OCI-LY1 (cell line): ENCODE data around the gene CDH6.

Experiments used
- H2AFZ ChIP-seq: fragments of 200-600 bp; sonication (generic), shearing (Covaris generic); 2 replicates; pipeline ENCODE4 v1.6.0; 2014; ENCODE audit warnings: antibody characterized with exemption, mild to moderate bottlenecking, low read length
- H3F3A ChIP-seq: fragments of 200-600 bp; sonication (generic), shearing (Covaris generic); 2 replicates; pipeline ENCODE4 v1.6.0; 2014; ENCODE audit warnings: mild to moderate bottlenecking, antibody characterized with exemption, low read length, moderate library complexity; ENCODE audit not compliant: insufficient read depth
- H3K27ac ChIP-seq: fragments of 200-600 bp; sonication (generic); 2 replicates; pipeline ENCODE4 v1.5.1; 2014; ENCODE audit warnings: low read length, mixed run types, mild to moderate bottlenecking, low read depth; ENCODE audit not compliant: poor library complexity, severe bottlenecking
- H3K27me3 ChIP-seq: fragments of 200-600 bp; sonication (generic); 2 replicates; pipeline ENCODE4 v1.6.0; 2014; ENCODE audit warnings: antibody characterized with exemption, mild to moderate bottlenecking, low read length, moderate library complexity; ENCODE audit not compliant: insufficient read depth
- H3K36me3 ChIP-seq: fragments of 200-600 bp; sonication (generic); 2 replicates; pipeline ENCODE4 v1.6.1; 2014; ENCODE audit warnings: mild to moderate bottlenecking, antibody characterized with exemption, low read length, moderate library complexity, mixed read lengths; ENCODE audit not compliant: insufficient read depth
- H3K4me1 ChIP-seq: fragments of 200-600 bp; sonication (generic); 2 replicates; pipeline ENCODE4 v1.5.1; 2014; ENCODE audit warnings: mild to moderate bottlenecking, low read length, moderate library complexity; ENCODE audit not compliant: insufficient read depth, severe bottlenecking
- H3K4me2 ChIP-seq: fragments of 200-600 bp; sonication (generic), shearing (Covaris generic); 2 replicates; pipeline ENCODE4 v1.6.1; 2014; ENCODE audit warnings: low read length
- H3K4me3 ChIP-seq: fragments of 200-600 bp; sonication (generic); 2 replicates; pipeline ENCODE4 v1.5.1; 2014; ENCODE audit warnings: low read length, low read depth, mild to moderate bottlenecking, mixed read lengths; ENCODE audit not compliant: poor library complexity, severe bottlenecking
- H3K79me2 ChIP-seq: fragments of 200-600 bp; shearing (Covaris generic); 2 replicates; pipeline ENCODE4 v1.6.1; 2016; ENCODE audit warnings: mixed run types, low read length, mixed read lengths; ENCODE audit not compliant: insufficient read depth
- H3K9ac ChIP-seq: fragments of 200-600 bp; sonication (generic), shearing (Covaris generic); 2 replicates; pipeline ENCODE4 v1.6.1; 2014; ENCODE audit warnings: mild to moderate bottlenecking, low read length, mixed read lengths
- H3K9me2 ChIP-seq: fragments of 200-600 bp; sonication (generic), shearing (Covaris generic); 2 replicates; pipeline ENCODE4 v1.6.1; 2014; ENCODE audit warnings: low read depth, mild to moderate bottlenecking, low read length, mixed read lengths
- H3K9me3 ChIP-seq: fragments of 200-600 bp; shearing (Covaris generic); 2 replicates; pipeline ENCODE4 v1.6.1; 2014; ENCODE audit warnings: low read length, mixed read lengths
- H4K20me1 ChIP-seq: fragments of 200-600 bp; sonication (generic), shearing (Covaris generic); 2 replicates; pipeline ENCODE4 v1.6.0; 2016; ENCODE audit warnings: mild to moderate bottlenecking, low read length; ENCODE audit not compliant: insufficient read depth
- EZH2 ChIP-seq: fragments of 200-600 bp; sonication (generic), shearing (Covaris generic); IDR thresholded peaks from 2 replicates; pipeline ENCODE4 v1.8.0; 2017; ENCODE audit warnings: borderline replicate concordance, mixed run types, mild to moderate bottlenecking, antibody characterized with exemption, low read length, moderate library complexity, mixed read lengths
- TF ChIP-seq, protein P1 (sequence below): fragments of 200-600 bp; sonication (generic), shearing (Covaris generic); IDR thresholded peaks from 2 replicates; pipeline ENCODE4 v1.5.1; 2017; ENCODE audit warnings: mild to moderate bottlenecking, antibody characterized with exemption, low read length, moderate library complexity, mixed read lengths

Gene CDH6

GRCh38 chr5:31300501-31300900 lies 107.0 kb downstream of the CDH6 start:
- no peaks in the 10 kb centered on the region for H3K79me2 ChIP-seq
- H3K4me2 ChIP-seq: no peak overlapping the region
- no peaks in the 10 kb centered on the region for H4K20me1 ChIP-seq
- H3K9me2 ChIP-seq: no peaks in the 10 kb centered on the region
- H3K36me3 ChIP-seq: no peaks in the 10 kb centered on the region
- H2AFZ ChIP-seq: no peak overlapping the region
- H3K4me3 ChIP-seq: no peak overlapping the region
- no peaks in the 10 kb centered on the region for H3K27me3 ChIP-seq
- H3K27ac ChIP-seq: no peak overlapping the region
- H3K9ac ChIP-seq: no peak overlapping the region
- H3K4me1 ChIP-seq: no peaks in the 10 kb centered on the region
- no peaks in the 10 kb centered on the region for H3K9me3 ChIP-seq
- no peaks in the 10 kb centered on the region for H3F3A ChIP-seq
- TF ChIP-seq EZH2: no peak
- TF ChIP-seq, protein P1, sequence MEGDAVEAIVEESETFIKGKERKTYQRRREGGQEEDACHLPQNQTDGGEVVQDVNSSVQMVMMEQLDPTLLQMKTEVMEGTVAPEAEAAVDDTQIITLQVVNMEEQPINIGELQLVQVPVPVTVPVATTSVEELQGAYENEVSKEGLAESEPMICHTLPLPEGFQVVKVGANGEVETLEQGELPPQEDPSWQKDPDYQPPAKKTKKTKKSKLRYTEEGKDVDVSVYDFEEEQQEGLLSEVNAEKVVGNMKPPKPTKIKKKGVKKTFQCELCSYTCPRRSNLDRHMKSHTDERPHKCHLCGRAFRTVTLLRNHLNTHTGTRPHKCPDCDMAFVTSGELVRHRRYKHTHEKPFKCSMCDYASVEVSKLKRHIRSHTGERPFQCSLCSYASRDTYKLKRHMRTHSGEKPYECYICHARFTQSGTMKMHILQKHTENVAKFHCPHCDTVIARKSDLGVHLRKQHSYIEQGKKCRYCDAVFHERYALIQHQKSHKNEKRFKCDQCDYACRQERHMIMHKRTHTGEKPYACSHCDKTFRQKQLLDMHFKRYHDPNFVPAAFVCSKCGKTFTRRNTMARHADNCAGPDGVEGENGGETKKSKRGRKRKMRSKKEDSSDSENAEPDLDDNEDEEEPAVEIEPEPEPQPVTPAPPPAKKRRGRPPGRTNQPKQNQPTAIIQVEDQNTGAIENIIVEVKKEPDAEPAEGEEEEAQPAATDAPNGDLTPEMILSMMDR: no peak

DNA sequence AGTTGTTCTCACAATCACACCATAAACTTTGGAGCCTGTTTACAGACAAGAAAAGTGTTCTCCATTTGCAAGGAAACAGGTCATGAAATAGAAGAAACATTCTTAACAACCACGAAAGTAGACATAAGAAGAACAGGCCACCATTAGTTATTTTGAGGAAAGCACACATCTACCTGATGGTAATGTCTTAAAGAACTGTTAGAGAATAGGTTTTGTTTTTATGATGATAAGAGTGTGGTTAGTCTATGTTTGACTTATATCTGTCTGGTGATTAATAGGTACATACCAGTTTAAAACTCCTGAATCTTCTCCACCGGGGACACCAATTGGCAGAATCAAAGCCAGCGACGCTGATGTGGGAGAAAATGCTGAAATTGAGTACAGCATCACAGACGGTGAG lies 108.3 kb downstream of the CDH6 start:
- no peaks in the 10 kb centered on the region for H3F3A ChIP-seq
- H3K4me1 ChIP-seq: no peaks in the 10 kb centered on the region
- no peak overlapping the region for H3K4me2 ChIP-seq
- H3K9me2 ChIP-seq: no peaks in the 10 kb centered on the region
- H3K9ac ChIP-seq: no peak overlapping the region
- H3K27me3 ChIP-seq: no peaks in the 10 kb centered on the region
- H2AFZ ChIP-seq: no peak overlapping the region
- no peak overlapping the region for H3K27ac ChIP-seq
- H3K9me3 ChIP-seq: no peaks in the 10 kb centered on the region
- TF ChIP-seq EZH2: no peak
- TF ChIP-seq, protein P1: no peak
- no peaks in the 10 kb centered on the region for H4K20me1 ChIP-seq
- H3K79me2 ChIP-seq: no peaks in the 10 kb centered on the region
- no peaks in the 10 kb centered on the region for H3K36me3 ChIP-seq
- no peak overlapping the region for H3K4me3 ChIP-seq

DNA sequence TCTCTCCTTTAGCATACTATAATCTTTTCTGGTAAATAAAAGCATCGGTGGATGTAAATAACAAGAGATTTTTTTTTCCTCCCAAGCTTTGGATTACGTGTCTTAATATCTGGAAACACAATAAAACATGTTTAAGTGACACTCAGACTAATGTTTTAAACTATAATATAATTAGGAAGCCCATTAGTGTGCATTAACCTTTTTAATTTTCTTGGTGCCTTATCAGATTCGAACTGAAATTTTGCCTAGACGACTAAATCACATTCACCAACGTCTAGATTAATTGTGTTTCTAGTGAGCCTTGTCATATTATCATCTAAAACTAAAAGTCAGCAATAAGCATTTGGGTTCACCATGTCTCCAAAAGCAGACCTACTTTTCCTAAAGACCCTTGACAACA lies 110.2 kb downstream of the CDH6 start:
- Histone ChIP-seq H3F3A (no peaks in the 10 kb centered on the region), H3K9me2 (no peaks in the 10 kb centered on the region), H3K4me2 (no peak overlapping the region), H3K9me3 (no peaks in the 10 kb centered on the region), H3K9ac (no peak overlapping the region), H3K27me3 (no peaks in the 10 kb centered on the region), H3K4me3 (no peak overlapping the region), H3K27ac (no peak overlapping the region), H3K4me1 (no peaks in the 10 kb centered on the region), H2AFZ (no peak overlapping the region), H4K20me1 (no peaks in the 10 kb centered on the region), H3K36me3 (no peaks in the 10 kb centered on the region), H3K79me2 (no peaks in the 10 kb centered on the region)
- TF ChIP-seq, protein P1: no peak
- TF ChIP-seq EZH2: no peak
